HG03025 (cell line): ENCODE measurements around the gene PRR14.
A peak's percentile ranks its signal among the peaks of the same experiment; 100 is the strongest.
"Not testable (repeated sequence)": the region's sequence is repeated elsewhere in the genome, so short reads cannot be mapped to it uniquely, and the experiment has no call there.

ENCODE experiments used
- ATAC-seq: cut with Tn5 transposase; IDR thresholded peaks from one replicate; pipeline ENCODE4 v1.9.1; 2021; ENCODE audit warnings: mild to moderate bottlenecking, moderate library complexity; ENCODE audit not compliant: unreplicated experiment, low FRiP score

Gene PRR14

DNA sequence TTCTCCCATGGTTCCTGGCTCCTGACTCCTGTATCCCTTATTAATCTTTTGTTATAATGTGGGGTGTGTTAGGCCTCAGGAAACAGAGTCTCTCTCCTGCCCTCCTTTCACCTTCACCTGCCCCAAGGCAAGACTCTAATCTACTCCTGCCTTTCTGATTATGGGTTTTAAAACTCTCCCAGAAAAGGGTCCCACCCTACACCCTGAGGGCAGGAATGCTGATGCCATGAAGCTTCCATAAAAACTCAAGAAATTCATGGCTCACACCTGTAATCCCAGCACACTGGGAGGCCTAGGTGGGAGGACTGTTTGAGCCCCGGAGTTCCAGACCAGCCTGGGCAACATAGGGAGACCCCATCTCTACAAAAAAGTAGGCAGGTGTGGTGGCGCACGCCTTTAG lies 29.6 kb downstream of the PRR14 start:
- ATAC-seq = no peak

DNA sequence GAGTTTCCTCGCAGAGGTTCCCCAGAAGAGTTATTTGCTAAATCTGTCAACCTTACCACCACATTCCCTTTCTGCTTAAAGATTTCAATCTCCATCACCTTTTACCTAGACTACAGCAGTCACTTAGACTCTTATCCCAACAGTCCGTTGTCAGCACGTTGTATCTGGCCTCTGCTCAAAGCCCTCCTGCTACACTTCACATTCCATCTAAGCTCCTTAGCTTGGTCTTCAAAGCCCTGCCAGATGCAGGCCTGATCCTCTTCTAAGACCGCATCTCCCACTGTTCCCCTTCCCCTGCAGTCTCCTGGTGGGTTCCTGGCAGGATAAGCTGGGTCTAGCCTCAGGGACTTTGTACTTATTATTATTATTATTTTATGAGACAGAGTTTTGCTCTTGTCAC lies 37.9 kb downstream of the PRR14 start:
- no peak for ATAC-seq

DNA sequence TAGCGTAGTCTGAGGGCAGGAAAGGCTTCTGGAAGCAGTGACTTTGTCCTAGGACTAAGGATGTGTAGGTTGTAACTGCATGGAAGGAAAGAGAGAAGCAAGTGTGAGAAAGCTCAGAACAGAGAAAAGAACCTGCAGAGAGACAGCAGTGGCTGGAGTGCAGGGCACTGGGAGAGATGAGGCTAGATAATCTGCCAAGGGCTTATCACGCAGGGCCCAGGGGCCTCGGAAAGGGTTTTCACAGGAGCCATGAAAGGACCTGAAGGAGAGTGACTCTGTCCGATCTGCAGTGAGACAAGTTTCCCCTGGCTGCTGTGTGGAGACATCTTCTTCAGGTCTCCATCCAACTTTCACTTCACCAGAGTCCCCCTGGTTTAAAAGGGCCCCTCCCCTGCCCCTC lies 41.1 kb downstream of the PRR14 start:
- no peak for ATAC-seq

DNA sequence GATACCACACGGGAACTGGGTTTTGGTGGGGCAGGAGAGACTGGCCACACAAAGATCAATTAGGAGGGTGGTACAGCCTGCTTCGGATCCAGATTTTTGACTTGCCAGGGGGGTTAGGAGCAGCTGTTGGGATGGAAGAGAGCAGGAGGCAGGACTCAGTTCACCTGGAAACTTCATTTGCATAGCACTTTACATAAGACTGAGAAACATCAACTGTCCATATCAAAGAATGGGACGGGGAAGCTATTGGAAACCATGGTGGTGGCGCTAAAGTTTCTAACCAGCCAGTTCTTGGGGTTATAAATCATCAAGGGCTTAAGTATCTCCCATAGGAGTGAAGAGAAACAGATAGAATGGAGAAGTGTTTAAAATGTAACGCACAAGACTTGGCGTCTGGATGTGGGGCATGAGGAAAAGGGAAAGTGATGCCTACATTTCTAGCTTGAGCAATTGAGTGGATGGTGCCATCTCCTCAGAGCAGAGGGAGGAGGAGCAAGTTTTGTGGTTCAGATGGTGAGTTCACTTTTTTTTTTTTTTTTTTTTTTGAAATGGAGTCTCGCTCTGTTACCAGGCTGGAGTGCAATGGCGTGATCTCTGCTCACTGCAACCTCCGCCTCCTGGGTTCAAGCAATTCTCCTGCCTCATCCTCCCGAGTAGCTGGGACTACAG lies 41.8 kb downstream of the PRR14 start:
- no peak for ATAC-seq

DNA sequence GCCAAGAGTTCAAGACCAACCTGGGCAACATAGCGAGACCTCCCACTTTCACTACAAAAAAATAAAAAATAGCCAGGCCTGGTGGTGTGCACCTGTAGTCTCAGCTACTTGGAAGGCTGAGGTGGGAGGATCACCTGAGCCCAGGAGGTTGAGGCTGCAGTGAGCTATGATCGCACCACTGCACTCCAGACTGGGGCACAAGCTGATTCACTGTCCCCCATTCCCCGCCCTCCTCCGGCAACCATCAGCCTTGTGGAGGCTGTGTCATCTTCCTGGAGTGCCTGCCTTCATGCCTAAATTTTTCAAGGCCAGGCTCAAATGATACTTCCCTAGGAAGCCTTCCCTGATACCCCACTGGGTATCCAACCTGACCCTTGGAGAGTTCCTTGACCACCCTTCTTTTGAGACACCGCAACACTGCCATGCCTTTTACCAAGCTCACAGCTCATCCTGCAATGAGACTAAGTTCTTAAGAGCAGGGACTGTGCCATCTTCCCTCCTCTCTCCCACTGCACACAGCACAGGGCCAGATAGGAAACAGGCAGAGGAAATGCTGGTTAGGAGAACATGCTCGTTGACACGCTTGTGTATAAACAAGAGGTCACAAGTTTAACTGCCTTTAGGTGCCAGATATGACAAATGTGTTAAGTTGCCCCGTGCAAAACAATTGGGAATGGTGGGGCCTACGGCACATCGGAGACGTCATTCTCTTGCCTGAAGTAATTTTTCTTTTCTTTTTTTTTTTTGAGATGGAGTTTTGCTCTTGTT lies 44.4 kb downstream of the PRR14 start:
- no peak for ATAC-seq

DNA sequence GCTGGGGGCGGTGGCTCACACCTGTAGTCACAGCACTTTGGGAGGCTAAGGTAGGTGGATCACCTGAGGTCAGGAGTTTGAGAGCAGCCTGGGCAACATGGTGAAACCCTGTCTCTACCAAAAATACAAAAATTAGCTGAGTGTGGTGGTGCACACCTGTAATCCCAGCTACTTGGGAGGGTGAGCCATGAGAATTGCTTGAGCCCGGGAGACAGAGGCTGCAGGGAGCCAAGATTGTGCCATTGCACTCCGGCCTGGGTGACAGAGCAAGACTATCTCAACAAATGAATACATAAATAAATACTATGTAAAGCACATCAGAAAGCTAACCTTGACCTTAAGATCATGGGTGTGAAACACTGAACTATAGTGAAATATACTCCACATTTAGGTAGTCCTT lies 45.9 kb downstream of the PRR14 start:
- ATAC-seq = not testable (repeated sequence)

DNA sequence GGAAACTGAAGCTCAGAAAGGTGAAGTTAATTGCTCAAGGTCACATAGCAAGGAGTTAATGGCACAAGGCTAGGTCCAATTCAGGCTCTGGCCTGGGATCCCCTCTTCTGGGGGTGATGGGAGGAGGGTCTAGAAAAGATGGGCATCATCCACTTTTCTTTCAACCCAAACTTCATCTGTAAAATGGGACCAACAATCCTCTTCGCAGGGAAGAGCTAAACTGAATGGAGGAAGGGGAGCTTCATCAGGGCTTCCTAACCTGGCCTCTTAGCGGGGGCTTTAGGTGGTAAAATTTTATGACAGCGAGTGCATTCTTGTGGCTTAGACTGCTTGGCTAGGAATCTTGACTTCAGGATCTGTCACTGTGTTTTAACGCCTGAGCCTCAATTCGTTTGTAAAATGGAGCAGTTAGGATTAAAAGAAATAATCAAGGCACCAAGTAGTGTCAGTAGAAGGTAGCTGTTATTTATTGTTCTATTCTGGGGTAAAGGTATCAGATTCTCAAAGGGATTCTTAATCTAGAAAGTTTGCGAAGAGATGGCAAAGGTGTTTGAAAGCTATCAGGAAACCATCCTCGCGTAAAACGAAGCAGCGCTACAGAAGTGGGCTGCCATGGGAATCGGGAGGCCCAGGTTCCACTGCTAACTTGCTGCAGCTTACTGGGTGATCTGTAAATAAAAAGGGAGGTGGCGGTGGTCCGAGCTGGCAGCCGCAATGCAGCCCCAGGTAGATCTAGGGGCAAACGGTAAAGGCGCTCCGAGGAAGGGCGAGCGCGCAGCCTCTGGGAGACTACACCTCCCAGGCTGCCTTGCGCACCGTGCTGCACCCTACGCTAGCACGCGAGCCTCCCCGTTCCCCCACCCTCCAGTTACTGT lies 46.7 kb downstream of the PRR14 start:
- ATAC-seq = peak; percentile 71

DNA sequence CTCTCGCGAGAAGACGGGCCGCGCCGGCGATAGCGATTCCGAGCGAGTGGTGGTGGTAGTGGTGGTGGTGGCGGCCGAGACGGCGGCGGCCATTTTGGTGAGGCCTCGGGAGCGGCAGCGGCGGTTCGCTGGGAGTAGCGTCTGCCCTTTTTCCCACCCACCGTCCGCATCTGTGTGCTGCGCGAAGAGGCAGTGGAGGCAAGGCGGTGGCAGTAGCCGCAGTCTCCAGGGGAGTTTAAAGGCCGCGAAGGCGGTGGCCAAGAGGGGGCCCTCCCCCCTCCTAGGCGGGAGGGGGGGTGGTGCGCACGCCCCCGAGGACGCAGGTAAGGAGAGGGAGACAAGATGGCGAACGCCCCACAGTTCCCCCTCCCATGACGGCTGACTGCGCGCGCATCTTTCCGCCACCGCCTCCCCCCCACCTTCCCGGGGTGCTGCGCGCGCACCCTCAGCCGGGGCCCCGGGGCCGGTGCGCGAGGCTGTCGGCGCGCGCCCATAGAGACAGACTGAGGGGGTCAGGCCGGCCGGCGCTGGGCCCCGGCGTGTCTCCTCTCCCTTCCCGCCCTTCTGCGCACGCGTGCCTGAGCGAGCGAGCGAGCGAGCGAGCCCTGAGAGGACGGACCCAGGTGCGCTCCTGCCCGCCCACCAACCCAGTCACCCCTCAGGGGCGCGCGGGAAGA lies 47.5 kb downstream of the PRR14 start:
- peak; percentile 67 for ATAC-seq

DNA sequence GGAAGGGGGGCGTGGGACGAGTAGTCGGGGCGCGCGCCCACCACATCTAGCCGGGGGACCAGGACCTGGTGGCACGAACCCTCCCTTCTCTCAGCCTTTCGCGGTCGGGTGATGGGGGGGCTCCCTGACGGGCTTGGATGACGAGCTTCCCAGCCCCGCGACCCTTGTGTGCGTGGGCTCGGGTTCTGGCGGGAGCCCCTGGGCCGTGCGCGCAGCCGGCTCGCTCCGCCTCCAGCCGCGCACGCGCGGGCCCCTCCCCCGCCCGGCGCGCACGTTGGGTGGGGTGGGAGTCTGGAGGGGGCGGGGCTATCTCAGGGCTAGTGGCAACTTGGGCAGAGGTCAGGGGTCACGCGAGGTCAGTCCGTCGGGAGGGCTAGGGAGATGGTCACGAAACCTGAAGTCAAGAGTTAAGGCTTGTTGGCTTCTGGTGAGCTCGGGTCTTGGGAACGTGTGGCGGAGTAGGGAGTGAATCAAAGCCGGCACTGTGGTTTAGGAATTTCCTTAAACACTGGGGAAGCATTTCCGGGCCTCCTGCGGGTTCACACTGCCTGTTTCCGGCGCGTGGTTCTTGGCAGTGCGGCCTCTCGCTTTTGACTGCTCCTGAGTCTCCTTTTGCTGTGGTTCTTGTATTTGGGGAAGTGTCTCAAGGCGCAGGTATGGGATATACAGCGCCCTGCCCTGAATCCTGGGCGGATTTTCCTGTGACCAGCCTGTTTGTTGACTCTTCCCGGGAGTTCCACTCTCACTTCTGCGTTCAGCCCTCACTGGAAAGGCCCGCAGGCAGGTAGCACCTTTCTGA lies 48.3 kb downstream of the PRR14 start, which contains the start of gene SRCAP:
Gene SRCAP (plus strand): TSS at position 356 of the 799 bp plus-strand sequence. CDS start 1,654 bp downstream, outside the sequence.
- peak; percentile 31 for ATAC-seq

DNA sequence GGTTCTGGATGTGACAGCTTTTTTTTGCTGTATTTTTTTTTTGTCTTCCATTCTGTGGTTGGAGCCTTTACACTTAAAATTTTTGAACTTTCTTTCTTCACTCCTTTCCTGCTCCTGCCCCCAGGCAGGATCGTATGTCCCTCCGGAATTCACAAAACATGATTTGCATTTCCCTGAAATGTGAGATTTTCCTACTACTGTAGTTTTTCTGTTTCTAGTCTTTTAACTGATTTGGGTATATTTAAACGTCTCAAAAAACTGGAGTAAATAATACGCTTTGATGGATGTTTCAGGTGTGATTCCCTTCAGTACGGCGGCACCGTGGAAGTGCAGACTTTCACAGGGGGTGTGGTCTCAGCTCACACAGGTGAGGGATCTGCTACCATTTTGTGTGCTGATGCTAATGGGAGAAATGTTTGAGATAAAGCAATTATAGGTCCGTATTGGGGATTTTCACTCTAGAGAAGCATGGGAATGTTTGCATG lies 48.9 kb downstream of the PRR14 start:
- no peak for ATAC-seq

DNA sequence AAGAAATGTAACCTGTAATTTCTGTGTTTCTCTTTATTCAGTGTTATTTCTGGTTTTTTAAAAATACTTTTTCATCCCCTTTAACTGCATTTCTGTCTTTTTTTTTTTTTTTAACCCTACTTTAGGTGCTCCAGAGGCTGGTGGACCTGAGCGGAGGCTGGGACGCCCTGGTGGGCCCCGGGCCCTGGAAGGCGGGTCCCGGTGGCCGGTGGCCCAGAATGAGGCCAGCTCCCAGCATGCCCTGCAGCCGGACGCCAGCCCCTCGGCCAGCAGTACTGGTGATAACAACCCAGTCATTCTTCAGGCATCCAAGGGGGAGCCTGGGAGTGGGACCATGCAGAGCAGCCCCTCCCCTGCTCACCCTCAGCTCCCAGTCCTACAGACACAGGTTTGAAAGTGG lies 49.7 kb downstream of the PRR14 start:
- no peak for ATAC-seq

DNA sequence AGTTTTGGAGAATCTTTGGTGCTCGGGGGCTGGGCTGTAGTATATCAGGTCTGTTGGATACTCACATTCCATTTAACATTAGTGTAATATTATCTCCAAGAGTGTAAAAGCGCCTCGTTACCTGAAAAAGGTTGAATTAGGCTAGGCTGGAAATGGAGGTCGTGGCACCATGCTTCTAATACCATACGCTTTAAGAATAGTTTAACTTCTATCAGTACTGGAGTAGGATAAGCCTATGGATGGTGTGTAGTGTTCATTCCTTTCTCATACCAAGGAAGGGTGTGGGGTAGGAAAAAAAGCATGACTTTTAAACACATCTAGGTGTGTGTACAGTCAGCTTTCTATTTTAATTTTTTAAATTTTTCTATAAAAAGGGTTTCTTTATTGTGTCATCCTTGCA lies 50.2 kb downstream of the PRR14 start:
- no peak for ATAC-seq

DNA sequence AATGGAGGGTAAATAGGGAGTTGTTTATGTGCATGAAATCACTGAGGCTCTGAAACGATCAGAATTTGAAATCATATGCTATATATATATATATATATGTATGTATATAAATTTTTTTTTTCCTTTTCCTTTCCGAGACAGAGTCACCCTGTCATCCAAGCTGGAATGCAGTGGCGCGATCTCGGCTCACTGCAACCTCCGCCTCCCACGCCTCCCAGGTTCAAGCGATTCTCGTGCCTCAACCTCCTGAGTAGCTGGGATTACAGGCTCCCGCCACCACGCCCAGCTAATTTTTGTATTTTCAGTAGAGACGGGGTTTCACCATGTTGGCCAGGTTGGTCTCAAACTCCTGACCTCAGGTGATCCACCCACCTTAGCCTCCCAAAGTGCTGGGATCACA lies 52.3 kb downstream of the PRR14 start:
- ATAC-seq = not testable (repeated sequence)

DNA sequence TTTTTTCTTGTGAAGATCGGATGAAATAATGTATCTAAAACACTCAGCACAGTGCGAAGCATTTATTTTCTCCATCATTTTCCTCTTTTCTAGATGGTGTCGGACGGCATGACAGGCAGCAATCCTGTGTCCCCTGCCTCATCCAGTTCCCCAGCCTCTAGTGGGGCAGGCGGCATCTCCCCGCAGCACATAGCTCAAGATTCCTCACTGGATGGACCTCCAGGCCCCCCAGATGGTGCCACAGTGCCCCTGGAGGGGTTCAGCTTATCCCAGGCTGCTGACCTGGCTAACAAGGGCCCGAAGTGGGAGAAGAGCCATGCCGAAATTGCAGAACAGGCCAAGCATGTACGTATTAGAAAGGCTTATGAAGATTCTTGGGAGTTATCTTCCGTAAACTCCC lies 53.2 kb downstream of the PRR14 start:
- ATAC-seq = no peak
